HCT116 (cell line): Measurements from ENCODE around the gene CD207. TPM values are rescaled to one million over a fixed set of nuclear protein-coding genes. Genes with fewer than 3 reads are reported as not detected.

Experiments used
- ATAC-seq: fragments of 200-7000 bp; cut with Tn5 transposase; 2 replicates; pipeline ENCODE4 v1.9.1; 2020; ENCODE audit warnings: mild to moderate bottlenecking, moderate library complexity
- BruUV-seq: library from RNA; stranded (reverse); fragments of 400-500 nt; replicated peaks from 2 replicates; lab custom pipeline; 2021; lab: Mats Ljungman, UMichigan
- CTCF ChIA-PET: fragments of 300-600 bp; sonication (Branson Sonifier 250); formaldehyde crosslinking; loops from one replicate; lab custom pipeline; 2021; ENCODE audit warnings: antibody characterized with exemption; lab: Charles Lee
- POLR2A ChIA-PET: fragments of 300-600, 350-600 bp; sonication (Branson Sonifier 250); formaldehyde crosslinking; loops from one replicate; lab custom pipeline; 2021; ENCODE audit warnings: antibody characterized with exemption; lab: Charles Lee
- RAD21 ChIA-PET, 2 experiments: fragments of 300-600 bp; sonication (Branson Sonifier 250); formaldehyde crosslinking; loops; one replicate each; lab custom pipeline; 2023; ENCODE audit warnings: low total read pairs in 2 of 2; ENCODE audit not compliant: uncharacterized antibody in 2 of 2, unreplicated experiment in 2 of 2, low non-redundant PET in 1 of 2; lab: Charles Lee
- DNase-seq: peaks from one replicate; pipeline ENCODE4 v3.0.0-alpha.2; 2010; ENCODE audit warnings: low read depth, low spot score
- H2AFZ ChIP-seq: fragments of 200-600 bp; shearing (Covaris generic), sonication (generic); 2 replicates; pipeline ENCODE4 v1.6.1; 2017; ENCODE audit warnings: low read depth, mixed run types, mixed read lengths, antibody characterized with exemption, low read length; ENCODE audit not compliant: poor library complexity, severe bottlenecking
- H3K27ac ChIP-seq: 2 replicates; pipeline ENCODE4 v1.5.1; 2012; ENCODE audit warnings: low read depth, low read length
- H3K27me3 ChIP-seq: fragments of 200-600 bp; sonication (generic); 2 replicates; pipeline ENCODE4 v1.6.1; 2016; ENCODE audit warnings: mixed run types, low read length, mixed read lengths; ENCODE audit not compliant: insufficient read depth
- H3K36me3 ChIP-seq, 2 experiments: fragments of 200-500 bp in 1 of 2; fragments of 200-600 bp in 1 of 2; sonication (Bioruptor generic) in 1 of 2; sonication (generic) in 1 of 2; 2 replicates each; pipeline versions ENCODE4 v1.5.1 to v1.6.1; 2014 to 2016; ENCODE audit warnings: low read length in 2 of 2, inconsistent platforms in 1 of 2, mixed read lengths in 1 of 2, mixed run types in 1 of 2; ENCODE audit not compliant: insufficient read depth in 2 of 2, control insufficient read depth in 1 of 2
- H3K4me1 ChIP-seq, 2 experiments: fragments of 200-600 bp in 1 of 2; sonication (generic) in 1 of 2; 2 replicates each; pipeline versions ENCODE4 v1.5.1 to v1.6.1; 2012 to 2017; ENCODE audit warnings: low read length in 2 of 2, inconsistent platforms in 1 of 2, mild to moderate bottlenecking in 1 of 2, mixed read lengths in 1 of 2, mixed run types in 1 of 2, moderate library complexity in 1 of 2; ENCODE audit not compliant: insufficient read depth in 2 of 2, control insufficient read depth in 1 of 2
- H3K4me2 ChIP-seq: fragments of 200-600 bp; sonication (generic); 2 replicates; pipeline ENCODE4 v1.6.1; 2017; ENCODE audit warnings: mixed run types, low read length, mixed read lengths
- H3K4me3 ChIP-seq, 2 experiments: fragments of 200-600 bp in 1 of 2; sonication (generic) in 1 of 2; replicated peaks in 1 of 2; 2 replicates each; pipeline ENCODE4 v1.5.1; 2011 to 2016; ENCODE audit warnings: low read length in 2 of 2, control low read depth in 1 of 2, low read depth in 1 of 2, mild to moderate bottlenecking in 1 of 2, mixed read lengths in 1 of 2, mixed run types in 1 of 2
- H3K79me2 ChIP-seq: fragments of 200-600 bp; sonication (generic); 2 replicates; pipeline ENCODE4 v1.6.1; 2017; ENCODE audit warnings: mild to moderate bottlenecking, mixed run types, low read length, moderate library complexity, mixed read lengths; ENCODE audit not compliant: insufficient read depth
- H3K9ac ChIP-seq: fragments of 200-600 bp; sonication (generic); 2 replicates; pipeline ENCODE4 v1.6.1; 2016; ENCODE audit warnings: low read length, mixed read lengths
- H3K9me2 ChIP-seq: fragments of 200-600 bp; sonication (generic), shearing (Covaris generic); 2 replicates; pipeline ENCODE4 v1.6.1; 2017; ENCODE audit warnings: mixed run types, mild to moderate bottlenecking, moderate library complexity; ENCODE audit not compliant: insufficient read depth
- H3K9me3 ChIP-seq, 2 experiments: fragments of 200-500 bp in 1 of 2; fragments of 200-600 bp in 1 of 2; sonication (Bioruptor generic) in 1 of 2; sonication (generic) in 1 of 2; 2 replicates each; pipeline ENCODE4 v1.6.1; 2014 to 2017; ENCODE audit warnings: low read length in 2 of 2, mixed read lengths in 2 of 2, inconsistent platforms in 1 of 2, low read depth in 1 of 2, mild to moderate bottlenecking in 1 of 2, mixed run types in 1 of 2, moderate library complexity in 1 of 2; ENCODE audit not compliant: control insufficient read depth in 1 of 2, insufficient read depth in 1 of 2
- H4K20me1 ChIP-seq: fragments of 200-600 bp; sonication (generic), shearing (Covaris generic); 2 replicates; pipeline ENCODE4 v1.6.1; 2017; ENCODE audit warnings: mixed run types, mild to moderate bottlenecking, moderate library complexity; ENCODE audit not compliant: insufficient read depth
- CBX3 ChIP-seq: IDR thresholded peaks from 2 replicates; pipeline ENCODE4 v1.6.1; 2012; ENCODE audit warnings: low read depth
- ELF1 ChIP-seq: IDR thresholded peaks from 2 replicates; pipeline ENCODE4 v1.6.1; 2012; ENCODE audit warnings: low read depth, borderline replicate concordance
- EZH2 ChIP-seq: fragments of 200-600 bp; sonication (generic); IDR thresholded peaks from 2 replicates; pipeline ENCODE4 v1.6.1; 2017; ENCODE audit warnings: antibody characterized with exemption, mixed run types
- EZH2phosphoT487 ChIP-seq: fragments of 200-600 bp; IDR thresholded peaks from 2 replicates; pipeline ENCODE4 v1.6.1; 2018; ENCODE audit warnings: antibody characterized with exemption, borderline replicate concordance
- FOSL1 ChIP-seq: IDR thresholded peaks from 2 replicates; pipeline ENCODE4 v1.6.1; 2012; ENCODE audit warnings: low read depth
- JUND ChIP-seq: IDR thresholded peaks from 2 replicates; pipeline ENCODE4 v1.6.1; 2012
- POLR2A ChIP-seq: IDR thresholded peaks from 2 replicates; pipeline ENCODE4 v1.7.0; 2011; ENCODE audit warnings: borderline replicate concordance; ENCODE audit not compliant: insufficient read depth, insufficient read length; ENCODE audit errors: extremely low read depth
- POLR2AphosphoS5 ChIP-seq: IDR thresholded peaks from 2 replicates; pipeline ENCODE4 v1.6.1; 2011; ENCODE audit warnings: mild to moderate bottlenecking, low read depth, low read length, moderate library complexity
- REST ChIP-seq: IDR thresholded peaks from 2 replicates; pipeline ENCODE4 v1.6.1; 2012; ENCODE audit warnings: low read depth
- SIN3A ChIP-seq: IDR thresholded peaks from 2 replicates; pipeline ENCODE4 v1.6.1; 2012; ENCODE audit warnings: low read depth
- SP1 ChIP-seq: IDR thresholded peaks from 2 replicates; pipeline ENCODE4 v1.6.1; 2012; ENCODE audit warnings: low read depth
- YY1 ChIP-seq: IDR thresholded peaks from 2 replicates; pipeline ENCODE4 v1.6.1; 2011; ENCODE audit warnings: low read length, low read depth, moderate library complexity, mild to moderate bottlenecking; ENCODE audit not compliant: insufficient replicate concordance; ENCODE audit errors: extremely low read depth
- ZFX ChIP-seq: fragments of 450-650 bp; IDR thresholded peaks from 2 replicates; pipeline ENCODE4 v1.6.1; 2017
- ZNF274 ChIP-seq: fragments of 200-500 bp; sonication (Bioruptor generic); IDR thresholded peaks from 2 replicates; pipeline ENCODE4 v1.6.1; 2014; ENCODE audit warnings: mild to moderate bottlenecking, low read depth, low read length, inconsistent platforms
- intact Hi-C: fragments of 100-400 bp; cut with micrococcal nuclease; formaldehyde crosslinking; loops from 2 replicates; pipeline ENCODE4 v1.10.0; 2022
- total RNA-seq: library from RNA; stranded (reverse); gene quantifications from one replicate; pipeline ENCODE4 v1.2.1, GENCODE V29; 2021; ENCODE audit not compliant: unreplicated experiment

Gene CD207
- total RNA-seq, 1 experiment from 2014 or later, result not detected

- Histone ChIP-seq H3K4me2 (no peak overlapping the region), H3K79me2 (no peaks in the 10 kb centered on the region), H3K9ac (no peak overlapping the region), H3K36me3 (no peaks in the 10 kb centered on the region), H3K9me3 (no peaks in the 10 kb centered on the region), H2AFZ (no peak overlapping the region), H3K27ac (no peak overlapping the region), H3K9me2 (no peaks in the 10 kb centered on the region), H3K4me1 (no peaks in the 10 kb centered on the region), H3K4me3 (no peak overlapping the region), H3K27me3 (peaks cover 9% of the 10 kb centered on the region; the same call in 1 of the 2 replicates), H4K20me1 (no peaks in the 10 kb centered on the region)
- TF ChIP-seq ZFX (no peak), REST (no peak), POLR2AphosphoS5 (no peak), ELF1 (no peak), FOSL1 (no peak), SP1 (no peak)
- intact Hi-C loops, result no loop called here
- POLR2A ChIA-PET, result no interaction called here
- CTCF ChIA-PET, result no interaction called here
- RAD21 ChIA-PET, result no interaction called here
- BruUV-seq, result no TSS peak
- no peak for ATAC-seq
- no peak for DNase-seq
Measured at GRCh38 chr2:70817284-70817954, 18.2 kb downstream of the CD207 start.

- H3K9me2 ChIP-seq, result no peaks in the 10 kb centered on the region
- intact Hi-C loops, result no loop called here
- H3K79me2 ChIP-seq, result no peaks in the 10 kb centered on the region
- ChIA-PET POLR2A (no interaction called here), CTCF (no interaction called here), RAD21 (no interaction called here)
- no peak overlapping the region for H3K4me2 ChIP-seq
- H2AFZ ChIP-seq, result no peak overlapping the region
- H3K9me3 ChIP-seq, result no peaks in the 10 kb centered on the region
- ATAC-seq (no peak), DNase-seq (no peak)
- no peaks in the 10 kb centered on the region for H4K20me1 ChIP-seq
- no peaks in the 10 kb centered on the region for H3K4me1 ChIP-seq
- H3K36me3 ChIP-seq, result no peaks in the 10 kb centered on the region
- H3K4me3 ChIP-seq, result no peak overlapping the region
- H3K9ac ChIP-seq, result no peak overlapping the region
- BruUV-seq, result no TSS peak
- no peak overlapping the region for H3K27ac ChIP-seq
- H3K27me3 ChIP-seq, result peaks cover 9% of the 10 kb centered on the region; the same call in 1 of the 2 replicates
- TF ChIP-seq ZNF274, result no peak
- TF ChIP-seq CBX3, result no peak
- no peak for TF ChIP-seq FOSL1
- no peak for TF ChIP-seq EZH2phosphoT487
- TF ChIP-seq EZH2, result no peak
- no peak for TF ChIP-seq YY1
- no peak for TF ChIP-seq POLR2A
- no peak for TF ChIP-seq SP1
- no peak for TF ChIP-seq JUND
- no peak for TF ChIP-seq SIN3A
Measured at GRCh38 chr2:70816726-70817125, 18.9 kb downstream of the CD207 start.
